Measurements from ENCODE around the gene FOXO3B.
"Not testable (repeated sequence)": the region's sequence is repeated elsewhere in the genome, so short reads cannot be mapped to it uniquely, and the experiment has no call there.

FOXO3B gene

DNA sequence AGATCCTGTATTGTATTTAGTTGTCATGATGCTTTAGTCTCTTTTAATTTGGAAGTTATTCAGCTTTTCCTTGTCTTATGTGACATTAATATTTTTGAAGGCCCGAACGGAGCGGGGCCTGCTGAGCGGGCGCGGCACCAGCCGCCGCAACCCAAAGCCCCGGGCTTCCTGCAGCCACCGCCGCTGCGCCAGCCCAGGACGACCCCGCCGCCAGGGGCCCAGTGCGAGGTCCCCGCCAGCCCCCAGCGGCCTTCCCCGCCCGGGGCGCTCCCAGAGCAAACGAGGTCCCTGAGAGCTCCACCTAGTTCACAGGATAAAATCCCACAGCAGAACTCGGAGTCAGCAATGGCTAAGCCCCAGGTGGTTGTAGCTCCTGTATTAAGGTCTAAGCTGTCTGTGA is 32.0 kb downstream of the FOXO3B start:
- DNase-seq (ENCODE audit: low spot score): not testable (repeated sequence)

DNA sequence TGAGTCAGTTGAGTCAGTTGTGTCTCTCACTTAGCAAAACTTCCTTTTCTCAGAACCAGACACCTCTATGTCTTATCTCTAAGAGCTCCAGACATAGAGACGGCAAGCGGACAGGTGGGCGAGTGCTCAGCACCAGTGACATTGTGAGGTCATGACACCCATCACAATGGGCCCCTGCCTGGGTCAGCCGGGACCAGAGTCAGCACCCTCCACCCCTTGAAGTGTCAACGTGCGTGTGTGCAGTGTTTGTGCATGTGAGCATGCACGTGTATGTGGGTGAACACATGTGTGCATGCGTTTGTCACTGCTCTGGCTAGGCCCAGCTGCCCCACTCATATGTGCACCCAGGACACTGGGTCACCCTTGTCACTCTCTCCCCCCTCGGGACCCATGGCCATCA is 37.8 kb downstream of the FOXO3B start, which contains the start of gene TBC1D28:
TSS of gene TBC1D28 (minus strand) at position 101 of the 400 bp plus-strand sequence. CDS start 3,039 bp downstream, outside the sequence.
- not testable (repeated sequence) for DNase-seq (ENCODE audit: low spot score)

DNA sequence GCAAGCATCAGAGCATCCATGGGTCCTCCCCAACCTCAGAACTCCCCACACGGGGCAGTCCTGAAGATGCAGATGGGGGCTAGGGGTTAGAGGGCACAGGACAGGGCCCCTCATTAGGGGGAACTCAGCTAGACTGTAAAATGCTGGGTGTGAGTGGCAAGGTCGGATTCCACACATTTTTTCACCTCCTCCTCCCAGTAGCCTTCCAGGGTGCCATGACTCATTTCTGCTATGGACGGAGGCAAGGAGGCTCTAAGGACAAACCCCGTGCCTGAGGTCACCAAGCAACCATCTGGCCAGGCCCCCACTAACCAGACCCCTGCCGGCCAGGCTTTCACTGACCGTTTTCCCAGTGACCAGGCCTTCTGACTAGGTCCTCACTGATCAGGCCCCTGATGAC is 39.0 kb downstream of the FOXO3B start:
- DNase-seq (ENCODE audit: low spot score): not testable (repeated sequence)

DNA sequence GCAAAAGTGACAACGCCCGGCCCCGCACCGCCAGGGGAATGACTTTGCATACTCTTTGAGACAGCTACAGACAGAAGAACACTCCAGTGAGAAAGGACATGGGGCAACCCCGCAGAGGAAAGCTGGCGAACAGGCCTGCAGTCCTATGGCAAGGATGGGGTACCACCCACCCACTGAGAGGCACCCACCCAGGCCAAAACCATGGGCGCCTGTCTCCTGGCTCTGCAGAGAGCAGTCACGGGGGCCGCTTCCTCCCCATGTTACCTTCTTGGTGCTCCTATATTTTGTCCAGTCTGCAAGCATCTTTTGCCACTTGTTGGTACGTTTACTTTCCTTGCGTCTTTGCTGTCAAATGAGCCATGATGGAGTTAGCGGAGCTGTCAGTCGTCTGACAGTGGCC is 43.8 kb downstream of the FOXO3B start:
- DNase-seq (ENCODE audit: low spot score): peak; percentile 29

DNA sequence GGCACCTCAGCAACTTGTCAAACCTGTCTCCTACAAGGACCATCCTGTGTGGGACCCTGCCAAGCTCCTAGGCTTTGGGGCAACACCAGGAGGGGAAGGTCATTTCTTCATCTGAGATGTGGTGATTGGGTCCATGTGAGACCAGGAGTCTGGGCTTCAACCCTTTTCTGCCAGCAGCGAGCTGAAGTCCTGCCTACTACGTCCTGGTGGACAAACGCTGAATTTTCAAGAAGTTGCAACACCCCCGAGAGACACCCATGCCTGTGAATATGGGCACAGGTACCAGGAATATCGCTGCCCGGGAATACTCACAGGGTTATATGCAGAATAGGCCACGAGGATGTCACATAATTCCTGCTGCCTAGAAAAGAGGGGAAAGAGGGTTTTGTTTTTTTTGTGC is 45.9 kb downstream of the FOXO3B start:
- not testable (repeated sequence) for DNase-seq (ENCODE audit: low spot score)

DNA sequence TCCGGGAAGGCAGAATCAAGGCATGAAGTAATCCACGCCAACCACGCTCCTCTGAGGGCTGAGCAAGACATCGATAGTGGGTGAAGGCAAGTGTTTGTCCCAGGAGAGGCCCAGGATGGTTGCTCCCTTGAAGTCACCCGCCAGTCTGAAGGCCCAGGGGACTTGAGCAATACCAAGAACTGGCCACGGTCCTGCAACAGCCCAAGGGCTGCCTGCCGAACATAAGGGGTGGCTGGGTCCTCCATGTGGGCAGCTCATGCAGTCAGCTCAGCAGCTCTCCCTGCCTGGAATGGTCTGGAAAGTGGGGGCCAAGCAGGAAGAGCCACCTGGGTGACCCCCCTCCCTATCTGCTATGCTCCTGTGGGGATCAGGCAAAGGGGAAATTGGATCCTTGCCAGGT is 46.3 kb downstream of the FOXO3B start:
- not testable (repeated sequence) for DNase-seq (ENCODE audit: low spot score)

DNA sequence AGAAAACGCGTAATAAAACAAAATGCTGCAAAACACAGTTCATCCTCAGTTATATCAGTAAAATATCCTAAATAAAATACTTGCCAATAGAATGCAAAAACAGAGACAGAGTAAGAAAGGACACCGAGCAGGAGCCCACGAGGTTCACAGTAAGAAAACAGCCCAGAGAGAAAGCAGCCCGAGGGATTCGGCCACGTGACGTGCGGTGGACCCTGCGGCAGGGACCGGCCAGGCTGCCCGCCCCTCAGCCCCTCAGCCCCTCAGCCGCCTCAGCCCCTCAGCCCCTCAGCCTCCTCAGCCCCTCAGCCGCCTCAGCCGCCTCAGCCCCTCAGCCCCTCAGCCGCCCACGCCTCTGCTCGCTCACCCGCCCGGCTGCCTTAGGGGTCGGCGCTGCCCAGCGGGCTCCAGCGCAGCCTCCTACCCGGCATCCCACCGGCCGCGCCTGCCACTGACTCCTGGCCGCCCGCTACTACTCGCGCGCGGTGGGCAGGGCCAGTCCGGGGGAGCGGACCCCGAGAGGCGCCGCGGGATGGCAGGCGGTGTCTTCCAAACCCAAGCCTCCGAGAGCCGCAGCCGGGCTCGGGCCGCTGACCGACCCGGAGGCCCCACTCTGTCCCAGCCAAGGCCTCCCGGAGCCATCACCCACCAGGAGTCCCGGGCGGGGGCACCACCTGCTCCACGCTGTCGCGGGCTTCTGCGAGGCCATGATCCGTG is 47.4 kb downstream of the FOXO3B start:
- DNase-seq (ENCODE audit: low spot score): not testable (repeated sequence)
